Glomerular visceral epithelial cell (primary cell): ENCODE measurements around the gene DOHH.
"Not testable (repeated sequence)": the region's sequence is repeated elsewhere in the genome, so short reads cannot be mapped to it uniquely, and the experiment has no call there.

Experiments
- DNase-seq: peaks from one replicate; pipeline ENCODE4 v3.0.0-alpha.2; 2016; ENCODE audit errors: extremely low spot score

Gene DOHH

GRCh38 chr19:3519126-3519525 is 18.7 kb upstream of the DOHH start:
- no peak for DNase-seq

- peak; percentile 45 for DNase-seq
These were observed 18.2 kb upstream of the DOHH start for GRCh38 chr19:3518659-3519058.

GRCh38 chr19:3518255-3518654 is 17.8 kb upstream of the DOHH start:
- no peak for DNase-seq

- no peak for DNase-seq
These were observed 17.2 kb upstream of the DOHH start for GRCh38 chr19:3517638-3518037.

GRCh38 chr19:3516675-3517207 is 16.3 kb upstream of the DOHH start:
- DNase-seq: no peak

GRCh38 chr19:3515891-3516422 is 15.5 kb upstream of the DOHH start:
- no peak for DNase-seq

- peak; percentile 44 for DNase-seq
These were observed 14.5 kb upstream of the DOHH start for GRCh38 chr19:3514930-3515329.

- DNase-seq: no peak
These were observed 13.0 kb upstream of the DOHH start for GRCh38 chr19:3513229-3514140.

- DNase-seq: no peak
These were observed 12.2 kb upstream of the DOHH start for GRCh38 chr19:3512562-3513228.

GRCh38 chr19:3511506-3512251 is 11.2 kb upstream of the DOHH start:
- no peak for DNase-seq

- DNase-seq: no peak
These were observed 10.3 kb upstream of the DOHH start for GRCh38 chr19:3510727-3511126.

GRCh38 chr19:3509566-3509989 is 9.1 kb upstream of the DOHH start:
- peak; percentile 73 for DNase-seq

GRCh38 chr19:3508771-3509535 is 8.5 kb upstream of the DOHH start:
- DNase-seq: no peak

GRCh38 chr19:3508121-3508661 is 7.7 kb upstream of the DOHH start:
- not testable (repeated sequence) for DNase-seq

- DNase-seq: peak; percentile 46
These were observed 7.1 kb upstream of the DOHH start for GRCh38 chr19:3507371-3508120.

GRCh38 chr19:3506384-3507340 is 6.2 kb upstream of the DOHH start:
- DNase-seq: peak; percentile 38

GRCh38 chr19:3505598-3506383 is 5.3 kb upstream of the DOHH start, which contains the start of gene FZR1:
Gene FZR1 (plus strand): TSS chr19:3506311. CDS start chr19:3522990, 16,679 bp downstream.
- DNase-seq: peak; percentile 100

GRCh38 chr19:3504735-3505134 is 4.3 kb upstream of the DOHH start:
- no peak for DNase-seq
